ENCODE results near the gene RNF5. TPM values are rescaled to one million over a fixed set of nuclear protein-coding genes. Genes with fewer than 3 reads are reported as not detected.

Gene RNF5
- polyA plus RNA-seq, 1 donor from 2014 or later, result 369 TPM

DNA sequence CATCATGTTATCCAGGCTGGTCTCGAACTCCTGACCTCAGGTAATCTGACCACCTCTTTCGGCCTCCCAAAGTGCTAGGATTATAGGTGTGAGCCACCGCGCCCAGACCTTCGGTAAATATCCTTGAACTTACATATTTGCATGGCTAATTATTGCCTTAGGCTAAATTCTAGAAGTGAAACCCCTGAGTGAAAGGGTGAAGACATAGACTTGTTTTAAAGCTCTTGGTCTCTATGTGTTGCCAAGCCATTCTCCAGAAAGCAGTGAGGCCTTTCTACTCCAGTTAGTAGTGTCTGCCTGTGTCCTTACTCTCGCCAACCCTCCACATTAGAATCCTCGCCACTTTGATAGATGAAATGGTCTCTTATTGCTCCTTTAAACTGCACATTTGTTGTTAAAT, 48.2 kb downstream of the RNF5 start:
- Histone ChIP-seq H3K9me3 (ENCODE audit: low read length) (no peaks in the 10 kb centered on the region), H3K27ac (ENCODE audit: low read length) (no peak overlapping the region), H3K9me2 (ENCODE audit: insufficient read depth, low read length) (no peaks in the 10 kb centered on the region), H3K4me2 (ENCODE audit: low read length) (no peak overlapping the region), H2AFZ (ENCODE audit: low read depth, low read length) (no peak overlapping the region), H4K20me1 (ENCODE audit: insufficient read depth) (no peaks in the 10 kb centered on the region), H3K27me3 (ENCODE audit: insufficient read depth, low read depth, low read length) (no peaks in the 10 kb centered on the region), H3F3A (ENCODE audit: insufficient read depth, low read length, poor library complexity, severe bottlenecking) (no peaks in the 10 kb centered on the region), H3K79me2 (replicated peaks; ENCODE audit: insufficient read depth, low read length) (no peaks in the 10 kb centered on the region), H3K4me3 (ENCODE audit: low read length) (no peak overlapping the region), H3K36me3 (ENCODE audit: insufficient read depth, low read length) (no peaks in the 10 kb centered on the region), H3K9ac (ENCODE audit: low read length) (no peak overlapping the region)
- TF ChIP-seq CTCF (IDR thresholded peaks at IDR 0.05; ENCODE audit: poor library complexity, severe bottlenecking), result no peak
- TF ChIP-seq, protein P1, sequence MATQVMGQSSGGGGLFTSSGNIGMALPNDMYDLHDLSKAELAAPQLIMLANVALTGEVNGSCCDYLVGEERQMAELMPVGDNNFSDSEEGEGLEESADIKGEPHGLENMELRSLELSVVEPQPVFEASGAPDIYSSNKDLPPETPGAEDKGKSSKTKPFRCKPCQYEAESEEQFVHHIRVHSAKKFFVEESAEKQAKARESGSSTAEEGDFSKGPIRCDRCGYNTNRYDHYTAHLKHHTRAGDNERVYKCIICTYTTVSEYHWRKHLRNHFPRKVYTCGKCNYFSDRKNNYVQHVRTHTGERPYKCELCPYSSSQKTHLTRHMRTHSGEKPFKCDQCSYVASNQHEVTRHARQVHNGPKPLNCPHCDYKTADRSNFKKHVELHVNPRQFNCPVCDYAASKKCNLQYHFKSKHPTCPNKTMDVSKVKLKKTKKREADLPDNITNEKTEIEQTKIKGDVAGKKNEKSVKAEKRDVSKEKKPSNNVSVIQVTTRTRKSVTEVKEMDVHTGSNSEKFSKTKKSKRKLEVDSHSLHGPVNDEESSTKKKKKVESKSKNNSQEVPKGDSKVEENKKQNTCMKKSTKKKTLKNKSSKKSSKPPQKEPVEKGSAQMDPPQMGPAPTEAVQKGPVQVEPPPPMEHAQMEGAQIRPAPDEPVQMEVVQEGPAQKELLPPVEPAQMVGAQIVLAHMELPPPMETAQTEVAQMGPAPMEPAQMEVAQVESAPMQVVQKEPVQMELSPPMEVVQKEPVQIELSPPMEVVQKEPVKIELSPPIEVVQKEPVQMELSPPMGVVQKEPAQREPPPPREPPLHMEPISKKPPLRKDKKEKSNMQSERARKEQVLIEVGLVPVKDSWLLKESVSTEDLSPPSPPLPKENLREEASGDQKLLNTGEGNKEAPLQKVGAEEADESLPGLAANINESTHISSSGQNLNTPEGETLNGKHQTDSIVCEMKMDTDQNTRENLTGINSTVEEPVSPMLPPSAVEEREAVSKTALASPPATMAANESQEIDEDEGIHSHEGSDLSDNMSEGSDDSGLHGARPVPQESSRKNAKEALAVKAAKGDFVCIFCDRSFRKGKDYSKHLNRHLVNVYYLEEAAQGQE (IDR thresholded peaks at IDR 0.05; ENCODE audit: borderline replicate concordance), result no peak
- no peak for TF ChIP-seq EZH2 (IDR thresholded peaks at IDR 0.05; ENCODE audit: borderline replicate concordance, insufficient read depth, low read length, poor library complexity, severe bottlenecking)
- no peak for TF ChIP-seq RAD21 (conservative IDR thresholded peaks at IDR 0.05)
- TF ChIP-seq MXI1 (conservative IDR thresholded peaks at IDR 0.05; ENCODE audit: poor library complexity, severe bottlenecking), result no peak
- TF ChIP-seq TAF1 (IDR thresholded peaks at IDR 0.05; ENCODE audit: low read depth), result no peak

Small RNA genes within 50 kb of the gene (small RNA-seq; reads per million reads assigned to genes)
- 0 reads per million in 3 experiments for gene AL662884.1
- 0 to 1.2 (median 0.03) reads per million in 3 experiments for gene MIR6833

Other genes with a start within 250 kb of the RNF5 start
- 0.97 TPM in 1 of 2 replicates, not detected in the other for gene CFB, start 232.3 kb upstream of the RNF5 start, polyA plus RNA-seq
- gene NELFE, start 219.4 kb upstream of the RNF5 start, polyA plus RNA-seq, result 103 and 117 TPM in 2 replicates
- gene SKIC2, start 219.2 kb upstream of the RNF5 start, polyA plus RNA-seq, result 48.2 and 51.7 TPM in 2 replicates
- 20.0 and 29.2 TPM in 2 replicates for gene DXO, start 206.3 kb upstream of the RNF5 start, polyA plus RNA-seq
- 4.4 and 7.2 TPM in 2 replicates for gene C4A, start 196.3 kb upstream of the RNF5 start, polyA plus RNA-seq
- gene C4B, start 163.6 kb upstream of the RNF5 start, polyA plus RNA-seq, result 4.4 and 4.6 TPM in 2 replicates
- 1.9 and 4.5 TPM in 2 replicates for gene CYP21A2, start 140.0 kb upstream of the RNF5 start, polyA plus RNA-seq
- gene TNXB, start 69.1 kb upstream of the RNF5 start, polyA plus RNA-seq, result 3.3 and 3.6 TPM in 2 replicates
- 44.3 and 49.3 TPM in 2 replicates for gene ATF6B, start 50.2 kb upstream of the RNF5 start, polyA plus RNA-seq
- gene FKBPL, start 48.1 kb upstream of the RNF5 start, polyA plus RNA-seq, result 8.6 and 10.9 TPM in 2 replicates
- 0.22 TPM in 1 of 2 replicates, not detected in the other for gene PRRT1, start 26.5 kb upstream of the RNF5 start, polyA plus RNA-seq
- 53.5 and 330 TPM in 2 replicates for gene PPT2, start 24.3 kb upstream of the RNF5 start, polyA plus RNA-seq
- 22.1 and 22.4 TPM in 2 replicates for gene EGFL8, start 13.8 kb upstream of the RNF5 start, polyA plus RNA-seq
- gene AGPAT1, start 2.3 kb upstream of the RNF5 start, polyA plus RNA-seq, result 24.7 and 28.4 TPM in 2 replicates
- gene AGER, start 5.8 kb downstream of the RNF5 start, polyA plus RNA-seq, result 7.2 and 7.5 TPM in 2 replicates
- 53.2 and 78.7 TPM in 2 replicates for gene PBX2, start 11.8 kb downstream of the RNF5 start, polyA plus RNA-seq
- 0.88 and 1.2 TPM in 2 replicates for gene GPSM3, start 14.2 kb downstream of the RNF5 start, polyA plus RNA-seq
- gene NOTCH4, start 45.7 kb downstream of the RNF5 start, polyA plus RNA-seq, result 5.5 and 5.7 TPM in 2 replicates
- not detected in 2 replicates for gene TSBP1, start 193.5 kb downstream of the RNF5 start, polyA plus RNA-seq
- not detected in 2 replicates for gene BTNL2, start 228.8 kb downstream of the RNF5 start, polyA plus RNA-seq